Endothelial cell of umbilical vein (primary cell): Measurements from ENCODE around the gene FXYD3. TPM values are rescaled to one million over a fixed set of nuclear protein-coding genes. Genes with fewer than 3 reads are reported as not detected.

ENCODE experiments used
- BruUV-seq: library from RNA; stranded (reverse); fragments of 400-500 nt; replicated peaks from 2 replicates; lab custom pipeline; 2021; lab: Mats Ljungman, UMichigan
- CTCF ChIA-PET: fragments of 300-600, 350-600 bp; sonication (Branson Sonifier 250); formaldehyde crosslinking; loops from one replicate; lab custom pipeline; 2021; ENCODE audit warnings: antibody characterized with exemption, inconsistent platforms; lab: Charles Lee
- POLR2A ChIA-PET: fragments of 300-600, 350-600 bp; sonication (Branson Sonifier 250); formaldehyde crosslinking; loops from one replicate; lab custom pipeline; 2021; ENCODE audit warnings: antibody characterized with exemption, inconsistent platforms; lab: Charles Lee
- DNase-seq: peaks from one replicate; pipeline ENCODE4 v3.0.0-alpha.2; 2011; ENCODE audit warnings: low read depth, low spot score
- FAIRE-seq: peaks from 2 replicates; lab custom pipeline; 2011; peaks lifted over from hg19 to GRCh38; lab: Jason Lieb, UNC
- H2AFZ ChIP-seq: 2 replicates; pipeline ENCODE4 v1.6.0; 2012; ENCODE audit warnings: low read depth, low read length, control low read depth, inconsistent platforms
- H3K27ac ChIP-seq: 2 replicates; pipeline ENCODE4 v1.5.1; 2011; ENCODE audit warnings: low read depth, mild to moderate bottlenecking, control low read depth, low read length, moderate library complexity; ENCODE audit not compliant: insufficient read depth
- H3K27me3 ChIP-seq, 2 experiments: 2 replicates each; pipeline versions ENCODE4 v1.6.0 to v1.6.1; 2011; ENCODE audit warnings: low read length in 2 of 2, mixed read lengths in 1 of 2; ENCODE audit not compliant: control insufficient read depth in 2 of 2, insufficient read depth in 2 of 2
- H3K36me3 ChIP-seq, 2 experiments: 2 replicates in 1 of 2; 3 replicates in 1 of 2; pipeline ENCODE4 v1.5.1; 2011; ENCODE audit warnings: low read length in 2 of 2, mild to moderate bottlenecking in 1 of 2, moderate library complexity in 1 of 2; ENCODE audit not compliant: control insufficient read depth in 2 of 2, insufficient read depth in 2 of 2; ENCODE audit errors: extremely low read depth in 1 of 2
- H3K4me1 ChIP-seq: 3 replicates; pipeline ENCODE4 v1.5.1; 2011; ENCODE audit warnings: mild to moderate bottlenecking, low read length; ENCODE audit not compliant: control insufficient read depth, insufficient read depth; ENCODE audit errors: extremely low read depth
- H3K4me2 ChIP-seq: 2 replicates; pipeline ENCODE4 v1.6.1; 2011; ENCODE audit warnings: low read length, control low read depth, mixed read lengths; ENCODE audit not compliant: insufficient read depth
- H3K4me3 ChIP-seq, 3 experiments: fragments of 200-600 bp in 1 of 3; sonication (generic), shearing (Covaris generic) in 1 of 3; replicated peaks in 1 of 3; 2 replicates each; pipeline ENCODE4 v1.5.1; 2011 to 2016; ENCODE audit warnings: control low read depth in 3 of 3, low read length in 3 of 3, mild to moderate bottlenecking in 2 of 3, inconsistent platforms in 1 of 3, low read depth in 1 of 3, moderate library complexity in 1 of 3; ENCODE audit not compliant: insufficient read depth in 1 of 3
- H3K79me2 ChIP-seq: 2 replicates; pipeline ENCODE4 v1.6.0; 2012; ENCODE audit warnings: low read length, inconsistent platforms; ENCODE audit not compliant: control insufficient read depth, insufficient read depth
- H3K9ac ChIP-seq: replicated peaks from 2 replicates; pipeline ENCODE3; 2011; ENCODE audit warnings: low read length, control low read depth; ENCODE audit not compliant: insufficient read depth; ENCODE audit errors: extremely low read depth
- H3K9me1 ChIP-seq: replicated peaks from 3 replicates; pipeline ENCODE4 v1.6.0; 2011; ENCODE audit warnings: mild to moderate bottlenecking, low read length; ENCODE audit not compliant: control insufficient read depth, insufficient read depth; ENCODE audit errors: extremely low read depth
- H3K9me3 ChIP-seq: replicated peaks from 2 replicates; pipeline ENCODE4 v1.5.1; 2012; ENCODE audit warnings: low read length, inconsistent platforms; ENCODE audit not compliant: control insufficient read depth, insufficient read depth
- H4K20me1 ChIP-seq: replicated peaks from 2 replicates; pipeline ENCODE3; 2011; ENCODE audit warnings: mild to moderate bottlenecking, low read length; ENCODE audit not compliant: control insufficient read depth, insufficient read depth; ENCODE audit errors: extremely low read depth
- EZH2 ChIP-seq: IDR thresholded peaks from 2 replicates; pipeline ENCODE4 v1.6.1; 2012; ENCODE audit warnings: borderline replicate concordance, low read depth, mild to moderate bottlenecking, moderate library complexity, low read length, inconsistent platforms; ENCODE audit not compliant: severe bottlenecking
- FOS ChIP-seq: IDR thresholded peaks from 2 replicates; pipeline ENCODE4 v1.6.1; 2011; ENCODE audit warnings: mild to moderate bottlenecking, low read length, moderate library complexity, borderline replicate concordance; ENCODE audit not compliant: insufficient read depth
- GATA2 ChIP-seq: IDR thresholded peaks from 2 replicates; pipeline ENCODE4 v1.7.0; 2011; ENCODE audit warnings: low read depth, mild to moderate bottlenecking, moderate library complexity, mixed read lengths, low read length; ENCODE audit not compliant: insufficient read length, insufficient read depth
- JUN ChIP-seq: IDR thresholded peaks from 2 replicates; pipeline ENCODE4 v1.6.1; 2011; ENCODE audit warnings: borderline replicate concordance, low read depth; ENCODE audit not compliant: insufficient read length, insufficient read depth
- MYC ChIP-seq: IDR thresholded peaks from one replicate; pipeline ENCODE4 v1.6.1; 2011; ENCODE audit warnings: mild to moderate bottlenecking, low read depth, low read length
- POLR2A ChIP-seq: IDR thresholded peaks from 2 replicates; pipeline ENCODE4 v1.6.1; 2012; ENCODE audit warnings: low read depth, mild to moderate bottlenecking, control low read depth, low read length
- POLR2AphosphoS5 ChIP-seq: IDR thresholded peaks from 2 replicates; pipeline ENCODE4 v1.6.1; 2012; ENCODE audit warnings: low read depth, mild to moderate bottlenecking, control low read depth, low read length, moderate library complexity; ENCODE audit not compliant: insufficient read depth
- dilution Hi-C: fragments of 300-500 bp; cut with MboI; formaldehyde crosslinking; loops from one replicate; pipeline ENCODE4 v1.15.0; 2019; ENCODE audit warnings: low sequenced_read_pairs; ENCODE audit not compliant: extremely low pct_ligation_motif_present
- intact Hi-C: fragments of 100-400 bp; cut with micrococcal nuclease; formaldehyde crosslinking; loops from one replicate; pipeline ENCODE4 v1.10.0; 2022
- polyA plus RNA-seq, 4 experiments: library from polyadenylated mRNA; depleted of rRNA in 3 of 4; stranded (reverse) in 3 of 4; unstranded in 1 of 4; fragments of >200 nt; gene quantifications; 2 replicates each; pipeline versions ENCODE4 v1.2.1 to v1.2.3, GENCODE V29; 2011 to 2012; ENCODE audit warnings: missing spikeins in 1 of 4
- total RNA-seq: library from RNA; stranded (reverse); gene quantifications from 2 replicates; pipeline ENCODE4 v1.2.3, GENCODE V29; 2021
- TF ChIP-seq, protein P1 (sequence below), 2 donors: IDR thresholded peaks; 1 replicate in 1 of 2; 2 replicates in 1 of 2; pipeline ENCODE4 v1.5.1; 2011; ENCODE audit warnings: low read length in 2 of 2, mild to moderate bottlenecking in 2 of 2, moderate library complexity in 2 of 2, control low read depth in 1 of 2, inconsistent platforms in 1 of 2, low read depth in 1 of 2; ENCODE audit not compliant: insufficient read depth in 1 of 2; ENCODE audit errors: extremely low read depth in 1 of 2
- TF ChIP-seq, protein P2 (sequence below): IDR thresholded peaks from 2 replicates; pipeline ENCODE4 v1.6.1; 2011; ENCODE audit not compliant: insufficient read depth, insufficient read length

FXYD3 gene
- total and polyA plus RNA-seq, 2 donors (not counting 3 experiments of a cell fraction or from before 2014, with no cell fraction given): not detected

DNA sequence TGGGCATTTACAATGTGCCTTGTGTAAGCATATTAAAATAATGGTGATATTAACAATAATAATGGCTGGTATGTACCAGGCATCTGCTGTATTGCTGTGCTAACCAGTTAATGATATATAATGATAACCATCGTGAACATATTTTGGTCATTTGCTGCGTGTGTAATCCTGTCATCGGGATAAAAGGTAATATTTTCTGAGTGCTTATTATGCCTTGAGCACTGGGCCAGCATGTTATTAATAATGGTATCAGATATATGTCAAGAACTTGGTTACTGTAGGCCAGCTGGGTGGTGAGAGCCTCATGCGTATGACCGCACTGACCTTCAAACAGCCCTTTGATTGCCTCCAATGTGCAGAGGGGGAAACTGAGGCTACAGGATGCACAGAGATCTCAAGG, 22.2 kb upstream of the FXYD3 start:
- no peak for DNase-seq
- CTCF ChIA-PET: interaction anchor here (4.3 kb wide), 1 partner anchor 50 kb away, joined by 35 read pairs; no protein-coding TSS in a partner anchor

More for the DNA sequence above, 22.2 kb upstream of the FXYD3 start:
- Histone ChIP-seq H2AFZ (no peak overlapping the region), H3K36me3 (no peaks in the 10 kb centered on the region), H3K4me3 (no peak overlapping the region), H3K4me2 (no peak overlapping the region), H3K9me3 (no peaks in the 10 kb centered on the region), H3K4me1 (no peaks in the 10 kb centered on the region), H4K20me1 (no peaks in the 10 kb centered on the region), H3K79me2 (no peaks in the 10 kb centered on the region), H3K9me1 (no peaks in the 10 kb centered on the region), H3K27me3 (peaks cover 1 to 2% of the 10 kb centered on the region in 2 experiments), H3K27ac (no peak overlapping the region), H3K9ac (no peak overlapping the region)
- no TSS peak for BruUV-seq
- no peak for FAIRE-seq
- TF ChIP-seq MYC (no peak), POLR2AphosphoS5 (no peak), EZH2 (no peak), GATA2 (no peak), FOS (no peak), JUN (no peak), POLR2A (no peak)
- TF ChIP-seq, protein P1, sequence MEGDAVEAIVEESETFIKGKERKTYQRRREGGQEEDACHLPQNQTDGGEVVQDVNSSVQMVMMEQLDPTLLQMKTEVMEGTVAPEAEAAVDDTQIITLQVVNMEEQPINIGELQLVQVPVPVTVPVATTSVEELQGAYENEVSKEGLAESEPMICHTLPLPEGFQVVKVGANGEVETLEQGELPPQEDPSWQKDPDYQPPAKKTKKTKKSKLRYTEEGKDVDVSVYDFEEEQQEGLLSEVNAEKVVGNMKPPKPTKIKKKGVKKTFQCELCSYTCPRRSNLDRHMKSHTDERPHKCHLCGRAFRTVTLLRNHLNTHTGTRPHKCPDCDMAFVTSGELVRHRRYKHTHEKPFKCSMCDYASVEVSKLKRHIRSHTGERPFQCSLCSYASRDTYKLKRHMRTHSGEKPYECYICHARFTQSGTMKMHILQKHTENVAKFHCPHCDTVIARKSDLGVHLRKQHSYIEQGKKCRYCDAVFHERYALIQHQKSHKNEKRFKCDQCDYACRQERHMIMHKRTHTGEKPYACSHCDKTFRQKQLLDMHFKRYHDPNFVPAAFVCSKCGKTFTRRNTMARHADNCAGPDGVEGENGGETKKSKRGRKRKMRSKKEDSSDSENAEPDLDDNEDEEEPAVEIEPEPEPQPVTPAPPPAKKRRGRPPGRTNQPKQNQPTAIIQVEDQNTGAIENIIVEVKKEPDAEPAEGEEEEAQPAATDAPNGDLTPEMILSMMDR (IDR thresholded peaks at IDR 0.05; ENCODE audit: extremely low read depth in 1 of 2, insufficient read depth in 1 of 2, low read depth in 1 of 2, low read length in 2 of 2): no peak
- TF ChIP-seq, protein P2, sequence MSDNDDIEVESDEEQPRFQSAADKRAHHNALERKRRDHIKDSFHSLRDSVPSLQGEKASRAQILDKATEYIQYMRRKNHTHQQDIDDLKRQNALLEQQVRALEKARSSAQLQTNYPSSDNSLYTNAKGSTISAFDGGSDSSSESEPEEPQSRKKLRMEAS: no peak
- dilution Hi-C loops (no loop called here), intact Hi-C loops (no loop called here)
- POLR2A ChIA-PET: no interaction called here
